GM12878 (cell line): ENCODE measurements around the gene RCAN2.

Experiments
- CTCF ChIP-seq, 3 experiments: IDR thresholded peaks in 2 of 3; conservative IDR thresholded peaks in 1 of 3; 2 replicates each; pipeline ENCODE4 v1.5.1; 2011; ENCODE audit warnings: low read depth in 3 of 3, low read length in 3 of 3, mild to moderate bottlenecking in 3 of 3, control low read depth in 2 of 3, moderate library complexity in 2 of 3, inconsistent platforms in 1 of 3, mixed read lengths in 1 of 3; ENCODE audit not compliant: control insufficient read depth in 2 of 3, insufficient read depth in 1 of 3; ENCODE audit errors: extremely low read depth in 1 of 3
- EP300 ChIP-seq, 2 experiments: fragments of 150-350 bp in 1 of 2; IDR thresholded peaks; 2 replicates each; pipeline ENCODE4 v1.6.1; 2011 to 2012; ENCODE audit warnings: low read depth in 2 of 2, low read length in 2 of 2, borderline replicate concordance in 1 of 2, improper control_type of control experiment in 1 of 2, inconsistent platforms in 1 of 2; ENCODE audit not compliant: control insufficient read depth in 1 of 2
- EZH2 ChIP-seq: IDR thresholded peaks from 2 replicates; pipeline ENCODE4 v1.6.1; 2012; ENCODE audit warnings: low read depth, mild to moderate bottlenecking, control low read depth, inconsistent platforms, low read length, borderline replicate concordance; ENCODE audit not compliant: control insufficient read depth
- FOS ChIP-seq: IDR thresholded peaks from 3 replicates; pipeline ENCODE4 v1.6.1; 2011; ENCODE audit warnings: borderline replicate concordance; ENCODE audit not compliant: insufficient read length; ENCODE audit errors: extremely low read depth
- JUNB ChIP-seq: IDR thresholded peaks from 2 replicates; pipeline ENCODE4 v1.6.1; 2016; ENCODE audit warnings: antibody characterized with exemption, mild to moderate bottlenecking
- MEF2A ChIP-seq: IDR thresholded peaks from 2 replicates; pipeline ENCODE4 v1.6.1; 2011; ENCODE audit warnings: low read depth, mild to moderate bottlenecking, low read length, moderate library complexity; ENCODE audit not compliant: insufficient read depth
- POLR2A ChIP-seq: IDR thresholded peaks from 2 replicates; pipeline ENCODE4 v1.6.1; 2011; ENCODE audit warnings: low read depth, mild to moderate bottlenecking, low read length
- POLR2AphosphoS5 ChIP-seq: IDR thresholded peaks from 2 replicates; pipeline ENCODE4 v1.6.1; 2011; ENCODE audit warnings: mild to moderate bottlenecking, low read length, inconsistent platforms
- SMC3 ChIP-seq: IDR thresholded peaks from 2 replicates; pipeline ENCODE4 v1.6.1; 2011; ENCODE audit warnings: low read length, improper control_type of control experiment, borderline replicate concordance
- SREBF2 ChIP-seq: IDR thresholded peaks from 2 replicates; pipeline ENCODE4 v1.6.1; 2012; ENCODE audit warnings: mild to moderate bottlenecking, low read length
- STAT1 ChIP-seq: fragments of 450-650 bp; conservative IDR thresholded peaks from 2 replicates; pipeline ENCODE4 v1.6.1; 2014; ENCODE audit warnings: antibody characterized with exemption, mild to moderate bottlenecking
- ZNF274 ChIP-seq: IDR thresholded peaks from one replicate; pipeline ENCODE4 v1.8.0; 2011; ENCODE audit not compliant: insufficient read length, insufficient read depth
- ZNF384 ChIP-seq: IDR thresholded peaks from 2 replicates; pipeline ENCODE4 v1.6.1; 2012; ENCODE audit warnings: low read depth, mild to moderate bottlenecking, low read length, improper control_type of control experiment, borderline replicate concordance

GRCh38 chr6:46186583-46186982, 304.7 kb downstream of the RCAN2 start:
- TF ChIP-seq ZNF384 (no peak), FOS (no peak), POLR2A (no peak), EP300 (IDR thresholded peaks at IDR 0.05; ENCODE audit: borderline replicate concordance in 1 of 2, control insufficient read depth in 1 of 2, low read depth in 2 of 2, low read length in 2 of 2) (no peak), ZNF274 (no peak), CTCF (IDR thresholded peaks at IDR 0.05 in 2 of 3, conservative IDR thresholded peaks at IDR 0.05 in 1 of 3; ENCODE audit: control insufficient read depth in 2 of 3, extremely low read depth in 1 of 3, insufficient read depth in 1 of 3, low read depth in 3 of 3, low read length in 3 of 3) (no peak), JUNB (no peak), SMC3 (no peak), STAT1 (no peak), MEF2A (no peak), POLR2AphosphoS5 (no peak), EZH2 (no peak), SREBF2 (no peak)
